Activated naive CD4-positive, alpha-beta T cell treated with anti-CD3 and anti-CD28 coated beads, Interleukin-2, amount 10 ng/mL, durations not matched to agents 7 days and 5 days (primary cell): ENCODE measurements around the gene CDH6.

Source experiments
- CTCF ChIA-PET: fragments of 350-600 bp; sonication (Branson Sonifier 250); formaldehyde crosslinking; loops from one replicate; lab custom pipeline; 2021; ENCODE audit warnings: antibody characterized with exemption; lab: Charles Lee
- DNase-seq: peaks from one replicate; pipeline ENCODE4 v3.0.0-alpha.2; 2020
- H3K27ac Mint-ChIP-seq: one replicate; pipeline ENCODE4 v1.8.0; 2021; ENCODE audit warnings: mild to moderate bottlenecking, moderate library complexity, mixed read lengths
- H3K27me3 Mint-ChIP-seq: one replicate; pipeline ENCODE4 v1.8.0; 2021; ENCODE audit warnings: mild to moderate bottlenecking, mixed read lengths
- H3K36me3 Mint-ChIP-seq: one replicate; pipeline ENCODE4 v1.8.0; 2021; ENCODE audit warnings: mixed read lengths
- H3K4me1 Mint-ChIP-seq: one replicate; pipeline ENCODE4 v1.8.0; 2021; ENCODE audit warnings: mixed read lengths
- H3K4me3 Mint-ChIP-seq: one replicate; pipeline ENCODE4 v1.8.0; 2021; ENCODE audit warnings: mild to moderate bottlenecking, moderate library complexity, mixed read lengths
- H3K9me3 Mint-ChIP-seq: one replicate; pipeline ENCODE4 v1.8.0; 2021; ENCODE audit warnings: mixed read lengths

CDH6 gene

DNA sequence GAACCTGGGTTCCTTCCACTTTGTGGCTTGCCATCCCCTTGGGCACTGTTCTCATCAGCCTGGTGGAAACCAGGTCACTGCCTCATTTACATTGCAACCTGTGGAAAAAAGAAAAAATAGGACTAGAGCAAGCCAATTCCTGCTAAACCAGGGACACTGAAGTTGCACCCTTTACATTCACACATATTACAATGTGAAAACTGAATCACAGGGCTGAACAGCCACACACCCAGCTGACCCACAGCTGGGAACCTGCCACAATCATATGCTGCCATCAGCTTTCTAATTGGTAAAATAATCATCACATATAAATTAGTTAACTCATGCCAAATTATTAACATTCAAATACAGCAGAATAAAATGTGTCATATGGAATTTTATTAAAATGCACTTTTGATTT is 94.5 kb downstream of the CDH6 start:
- no peaks in the 10 kb centered on the region for H3K9me3 Mint-ChIP-seq

DNA sequence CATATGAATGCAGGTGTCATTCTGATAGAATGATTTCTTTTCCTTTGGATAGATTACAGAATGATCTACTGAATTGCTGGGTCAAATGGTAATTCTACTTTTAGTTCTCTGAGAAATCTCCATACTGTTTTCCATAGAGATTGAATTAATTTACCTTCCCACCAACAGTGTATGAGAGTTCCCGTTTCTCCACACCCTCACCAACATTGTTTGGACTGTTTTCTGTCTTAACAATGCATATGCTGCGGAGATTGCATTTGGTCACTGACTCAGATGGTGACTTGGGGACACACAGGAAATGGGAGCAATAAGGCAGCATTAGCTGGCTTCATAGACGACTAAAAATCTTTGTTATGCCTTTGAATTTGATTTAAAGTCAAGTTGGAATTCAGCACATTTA is 95.9 kb downstream of the CDH6 start:
- no peak for DNase-seq
- Mint-ChIP-seq H3K27ac (no peak overlapping the region), H3K36me3 (no peaks in the 10 kb centered on the region), H3K4me3 (no peak overlapping the region), H3K4me1 (no peaks in the 10 kb centered on the region), H3K9me3 (no peaks in the 10 kb centered on the region), H3K27me3 (no peaks in the 10 kb centered on the region)
- CTCF ChIA-PET: no interaction called here

More for the DNA sequence above, 94.5 kb downstream of the CDH6 start:
- CTCF ChIA-PET: no interaction called here
- no peak for DNase-seq
- H3K4me3 Mint-ChIP-seq: no peak overlapping the region
- H3K27ac Mint-ChIP-seq: no peak overlapping the region
- no peaks in the 10 kb centered on the region for H3K4me1 Mint-ChIP-seq
- no peaks in the 10 kb centered on the region for H3K27me3 Mint-ChIP-seq
- no peaks in the 10 kb centered on the region for H3K36me3 Mint-ChIP-seq

DNA sequence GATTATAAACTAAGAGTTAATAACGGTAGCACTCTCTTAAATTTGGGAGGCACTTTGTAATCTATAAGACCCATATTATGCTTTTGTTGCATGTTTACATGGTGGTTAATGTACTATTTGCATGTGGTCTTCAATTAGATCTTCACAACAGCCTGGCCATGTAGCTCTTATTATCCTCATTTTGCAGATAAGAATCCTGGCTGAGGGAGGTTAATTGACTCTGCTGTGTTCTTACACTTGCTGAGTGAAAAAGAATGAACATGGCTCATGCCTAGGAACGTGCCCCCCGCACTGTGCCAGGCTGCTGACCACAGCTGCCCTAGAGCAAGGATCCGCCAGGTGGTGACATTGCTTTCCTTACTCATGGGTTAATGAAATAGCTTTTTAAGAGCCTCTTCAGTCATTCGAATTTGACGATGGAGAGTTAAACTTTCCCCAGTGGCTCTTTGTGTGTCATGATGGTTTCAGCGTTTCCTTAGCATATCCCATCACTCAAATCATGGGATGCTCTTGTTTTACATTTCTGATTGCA is 97.9 kb downstream of the CDH6 start:
- no peaks in the 10 kb centered on the region for H3K27me3 Mint-ChIP-seq
- no peak for DNase-seq
- no peaks in the 10 kb centered on the region for H3K36me3 Mint-ChIP-seq
- H3K27ac Mint-ChIP-seq: no peak overlapping the region
- H3K4me3 Mint-ChIP-seq: no peak overlapping the region
- CTCF ChIA-PET: no interaction called here
- no peaks in the 10 kb centered on the region for H3K4me1 Mint-ChIP-seq
- H3K9me3 Mint-ChIP-seq: no peaks in the 10 kb centered on the region

DNA sequence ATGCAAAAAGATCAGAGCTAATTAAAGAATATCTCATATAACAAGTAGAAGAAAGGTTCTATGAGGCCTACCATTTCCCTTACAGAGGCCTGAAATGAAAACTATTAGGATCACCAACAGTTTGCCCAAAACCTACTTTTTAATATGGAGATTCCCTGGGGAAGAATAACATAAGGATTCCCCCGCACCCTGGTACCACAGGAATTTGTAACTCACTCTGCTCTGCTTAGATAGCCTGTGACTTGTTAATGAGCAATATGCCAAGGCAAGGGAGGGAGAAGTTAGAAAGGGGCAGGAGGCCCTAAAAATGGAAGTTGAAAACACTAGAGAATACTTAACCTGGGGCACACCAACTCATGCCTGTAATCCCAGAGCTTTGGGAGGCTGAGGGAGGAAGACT is 107.0 kb downstream of the CDH6 start:
- CTCF ChIA-PET: no interaction called here
- Mint-ChIP-seq H3K27me3 (no peaks in the 10 kb centered on the region), H3K9me3 (no peaks in the 10 kb centered on the region), H3K4me1 (no peaks in the 10 kb centered on the region), H3K36me3 (no peaks in the 10 kb centered on the region), H3K4me3 (no peak overlapping the region), H3K27ac (no peak overlapping the region)
- no peak for DNase-seq

DNA sequence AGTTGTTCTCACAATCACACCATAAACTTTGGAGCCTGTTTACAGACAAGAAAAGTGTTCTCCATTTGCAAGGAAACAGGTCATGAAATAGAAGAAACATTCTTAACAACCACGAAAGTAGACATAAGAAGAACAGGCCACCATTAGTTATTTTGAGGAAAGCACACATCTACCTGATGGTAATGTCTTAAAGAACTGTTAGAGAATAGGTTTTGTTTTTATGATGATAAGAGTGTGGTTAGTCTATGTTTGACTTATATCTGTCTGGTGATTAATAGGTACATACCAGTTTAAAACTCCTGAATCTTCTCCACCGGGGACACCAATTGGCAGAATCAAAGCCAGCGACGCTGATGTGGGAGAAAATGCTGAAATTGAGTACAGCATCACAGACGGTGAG is 108.3 kb downstream of the CDH6 start:
- Mint-ChIP-seq H3K36me3 (no peaks in the 10 kb centered on the region), H3K4me3 (no peak overlapping the region), H3K27ac (no peak overlapping the region), H3K27me3 (no peaks in the 10 kb centered on the region), H3K9me3 (no peaks in the 10 kb centered on the region), H3K4me1 (no peaks in the 10 kb centered on the region)
- DNase-seq: no peak
- CTCF ChIA-PET: no interaction called here

DNA sequence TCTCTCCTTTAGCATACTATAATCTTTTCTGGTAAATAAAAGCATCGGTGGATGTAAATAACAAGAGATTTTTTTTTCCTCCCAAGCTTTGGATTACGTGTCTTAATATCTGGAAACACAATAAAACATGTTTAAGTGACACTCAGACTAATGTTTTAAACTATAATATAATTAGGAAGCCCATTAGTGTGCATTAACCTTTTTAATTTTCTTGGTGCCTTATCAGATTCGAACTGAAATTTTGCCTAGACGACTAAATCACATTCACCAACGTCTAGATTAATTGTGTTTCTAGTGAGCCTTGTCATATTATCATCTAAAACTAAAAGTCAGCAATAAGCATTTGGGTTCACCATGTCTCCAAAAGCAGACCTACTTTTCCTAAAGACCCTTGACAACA is 110.2 kb downstream of the CDH6 start:
- CTCF ChIA-PET: no interaction called here

DNA sequence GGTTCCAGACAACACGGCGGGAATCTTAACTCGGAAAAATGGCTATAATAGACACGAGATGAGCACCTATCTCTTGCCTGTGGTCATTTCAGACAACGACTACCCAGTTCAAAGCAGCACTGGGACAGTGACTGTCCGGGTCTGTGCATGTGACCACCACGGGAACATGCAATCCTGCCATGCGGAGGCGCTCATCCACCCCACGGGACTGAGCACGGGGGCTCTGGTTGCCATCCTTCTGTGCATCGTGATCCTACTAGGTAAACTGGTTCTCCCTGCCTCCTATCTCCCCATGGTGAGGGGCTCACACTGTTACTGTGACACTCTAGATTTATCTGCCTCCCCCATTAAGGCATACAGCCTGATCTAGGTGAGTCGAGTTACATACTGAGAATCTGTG is 124.2 kb downstream of the CDH6 start:
- CTCF ChIA-PET: no interaction called here
- H3K4me3 Mint-ChIP-seq: no peak overlapping the region
- no peaks in the 10 kb centered on the region for H3K27me3 Mint-ChIP-seq
- H3K9me3 Mint-ChIP-seq: no peaks in the 10 kb centered on the region
- no peak for DNase-seq
- H3K27ac Mint-ChIP-seq: no peak overlapping the region
- H3K4me1 Mint-ChIP-seq: no peaks in the 10 kb centered on the region
- H3K36me3 Mint-ChIP-seq: no peaks in the 10 kb centered on the region

More for the DNA sequence above, 110.2 kb downstream of the CDH6 start:
- Mint-ChIP-seq H3K27me3 (no peaks in the 10 kb centered on the region), H3K4me1 (no peaks in the 10 kb centered on the region), H3K9me3 (no peaks in the 10 kb centered on the region), H3K4me3 (no peak overlapping the region), H3K36me3 (no peaks in the 10 kb centered on the region), H3K27ac (no peak overlapping the region)
- no peak for DNase-seq

DNA sequence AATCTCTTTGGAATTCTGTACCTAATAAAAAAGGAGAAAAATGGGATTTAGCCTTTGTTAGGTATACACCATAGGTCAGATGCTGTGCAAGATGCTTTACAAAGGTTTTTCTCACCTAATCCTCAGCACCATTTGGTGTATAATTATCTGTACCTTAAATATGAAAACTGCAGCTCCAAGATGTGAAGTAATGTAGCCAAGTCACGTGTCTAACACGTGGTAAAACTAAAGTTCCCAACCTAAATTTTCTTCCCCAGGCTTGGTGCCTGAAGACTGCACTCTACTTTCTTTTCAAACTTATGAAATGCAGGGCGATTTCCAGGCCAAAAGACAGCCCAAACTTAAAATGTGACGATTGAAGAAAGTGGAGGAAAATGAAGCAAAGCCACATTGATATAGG is 125.8 kb downstream of the CDH6 start:
- H3K9me3 Mint-ChIP-seq: no peaks in the 10 kb centered on the region
- no peak overlapping the region for H3K4me3 Mint-ChIP-seq
- H3K4me1 Mint-ChIP-seq: no peaks in the 10 kb centered on the region
- CTCF ChIA-PET: no interaction called here
- DNase-seq: no peak
- H3K27ac Mint-ChIP-seq: no peak overlapping the region
- no peaks in the 10 kb centered on the region for H3K27me3 Mint-ChIP-seq
- no peaks in the 10 kb centered on the region for H3K36me3 Mint-ChIP-seq

DNA sequence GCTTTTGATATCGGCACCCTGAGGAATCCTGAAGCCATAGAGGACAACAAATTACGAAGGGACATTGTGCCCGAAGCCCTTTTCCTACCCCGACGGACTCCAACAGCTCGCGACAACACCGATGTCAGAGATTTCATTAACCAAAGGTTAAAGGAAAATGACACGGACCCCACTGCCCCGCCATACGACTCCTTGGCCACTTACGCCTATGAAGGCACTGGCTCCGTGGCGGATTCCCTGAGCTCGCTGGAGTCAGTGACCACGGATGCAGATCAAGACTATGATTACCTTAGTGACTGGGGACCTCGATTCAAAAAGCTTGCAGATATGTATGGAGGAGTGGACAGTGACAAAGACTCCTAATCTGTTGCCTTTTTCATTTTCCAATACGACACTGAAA is 129.5 kb downstream of the CDH6 start:
- CTCF ChIA-PET: no interaction called here
- DNase-seq: no peak
- H3K4me1 Mint-ChIP-seq: no peaks in the 10 kb centered on the region
- no peak overlapping the region for H3K4me3 Mint-ChIP-seq
- no peaks in the 10 kb centered on the region for H3K9me3 Mint-ChIP-seq
- no peaks in the 10 kb centered on the region for H3K27me3 Mint-ChIP-seq
- H3K36me3 Mint-ChIP-seq: no peaks in the 10 kb centered on the region
- no peak overlapping the region for H3K27ac Mint-ChIP-seq

DNA sequence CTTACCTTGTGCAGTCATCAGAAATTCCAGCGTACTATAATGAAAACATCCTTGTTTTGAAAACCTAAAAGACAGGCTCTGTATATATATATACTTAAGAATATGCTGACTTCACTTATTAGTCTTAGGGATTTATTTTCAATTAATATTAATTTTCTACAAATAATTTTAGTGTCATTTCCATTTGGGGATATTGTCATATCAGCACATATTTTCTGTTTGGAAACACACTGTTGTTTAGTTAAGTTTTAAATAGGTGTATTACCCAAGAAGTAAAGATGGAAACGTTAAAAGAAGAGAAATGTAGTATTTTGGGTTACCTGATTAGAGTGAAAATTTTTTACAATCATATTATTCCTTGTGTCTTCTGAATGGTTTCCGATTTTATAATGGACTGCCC is 131.4 kb downstream of the CDH6 start:
- Mint-ChIP-seq H3K4me1 (no peaks in the 10 kb centered on the region), H3K36me3 (no peaks in the 10 kb centered on the region)

DNA sequence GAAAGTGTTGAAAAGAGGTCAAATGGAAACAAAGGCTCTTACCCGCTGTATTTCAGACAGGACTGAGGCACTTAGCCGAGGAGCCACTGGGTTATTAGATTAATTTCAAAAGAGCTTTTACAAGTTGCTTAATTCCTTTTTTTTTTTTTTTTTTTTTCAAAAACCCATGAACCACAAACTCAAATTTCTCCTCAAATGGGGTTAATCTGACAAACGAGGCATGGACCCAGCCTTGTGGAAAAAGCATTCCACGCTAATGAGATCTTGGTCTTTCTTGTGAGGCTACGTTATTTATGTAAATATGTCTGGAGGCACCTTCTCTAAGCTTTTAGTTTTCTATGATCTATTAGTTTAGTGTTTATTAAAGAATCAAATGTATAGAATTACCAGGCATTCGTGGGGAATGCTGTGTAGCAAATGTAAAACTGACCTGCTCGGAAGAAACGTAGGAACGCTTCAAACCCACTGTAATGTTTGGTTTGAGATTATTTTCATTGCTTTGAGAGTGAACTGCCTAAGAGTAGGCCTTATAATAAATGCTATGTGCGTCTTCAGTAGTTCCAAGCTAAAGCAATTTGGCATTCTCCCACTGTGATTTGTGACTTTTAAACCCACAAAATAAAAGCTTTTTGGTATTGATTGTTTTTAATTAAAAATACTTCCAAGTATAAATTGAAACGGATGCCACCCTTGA is 134.7 kb downstream of the CDH6 start:
- Mint-ChIP-seq H3K27me3 (no peaks in the 10 kb centered on the region), H3K36me3 (no peaks in the 10 kb centered on the region)

More for the DNA sequence above, 131.4 kb downstream of the CDH6 start:
- CTCF ChIA-PET: no interaction called here
- Mint-ChIP-seq H3K27ac (no peak overlapping the region), H3K9me3 (no peaks in the 10 kb centered on the region), H3K27me3 (no peaks in the 10 kb centered on the region), H3K4me3 (no peak overlapping the region)
- no peak for DNase-seq

DNA sequence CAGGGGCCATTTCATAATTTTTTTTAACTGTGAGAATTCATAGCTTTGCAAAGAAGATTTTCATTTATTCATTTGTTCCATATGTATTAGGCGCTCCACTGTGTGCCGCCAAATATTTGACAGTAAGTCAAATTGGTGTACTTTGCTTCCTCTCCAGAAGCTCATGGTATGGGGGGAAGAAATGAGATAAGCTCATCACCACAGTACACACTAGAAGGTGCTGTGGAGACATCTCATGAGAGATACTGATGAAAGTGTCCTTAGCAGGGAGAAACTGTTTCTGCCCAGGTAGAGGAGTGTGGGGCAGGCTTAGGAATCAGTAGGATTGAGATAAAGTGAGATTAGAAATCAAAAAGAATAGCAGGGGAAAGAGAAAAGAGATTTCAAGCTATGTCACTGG is 136.2 kb downstream of the CDH6 start:
- H3K9me3 Mint-ChIP-seq: no peaks in the 10 kb centered on the region
- CTCF ChIA-PET: no interaction called here

More for the DNA sequence above, 134.7 kb downstream of the CDH6 start:
- Mint-ChIP-seq H3K4me3 (no peak overlapping the region), H3K4me1 (no peaks in the 10 kb centered on the region), H3K9me3 (no peaks in the 10 kb centered on the region), H3K27ac (no peak overlapping the region)
- no peak for DNase-seq
- CTCF ChIA-PET: no interaction called here

DNA sequence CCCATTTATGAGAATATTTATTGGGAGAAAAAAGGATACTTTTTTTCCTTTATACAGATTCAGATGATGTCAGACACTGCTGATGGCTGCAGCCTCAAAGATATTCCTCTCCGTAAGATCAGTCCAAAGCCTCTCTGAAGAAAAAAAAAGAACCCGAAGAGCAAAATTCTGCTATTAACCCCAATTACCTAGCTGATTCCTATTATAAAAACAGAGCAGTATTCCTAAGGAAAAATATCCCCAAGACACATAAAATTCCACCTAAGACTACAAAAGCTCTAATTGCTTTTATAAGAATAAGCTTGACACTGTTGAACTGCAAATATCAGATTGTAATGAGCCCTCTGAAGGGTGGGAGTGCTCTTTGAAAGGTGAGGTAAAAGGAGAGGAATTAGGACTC is 138.7 kb downstream of the CDH6 start:
- CTCF ChIA-PET: no interaction called here
- H3K4me3 Mint-ChIP-seq: no peak overlapping the region
- no peaks in the 10 kb centered on the region for H3K27me3 Mint-ChIP-seq
- no peaks in the 10 kb centered on the region for H3K9me3 Mint-ChIP-seq
- H3K27ac Mint-ChIP-seq: no peak overlapping the region
- no peak for DNase-seq
- H3K36me3 Mint-ChIP-seq: no peaks in the 10 kb centered on the region
- no peaks in the 10 kb centered on the region for H3K4me1 Mint-ChIP-seq

More for the DNA sequence above, 136.2 kb downstream of the CDH6 start:
- Mint-ChIP-seq H3K27ac (no peak overlapping the region), H3K4me3 (no peak overlapping the region), H3K4me1 (no peaks in the 10 kb centered on the region), H3K27me3 (no peaks in the 10 kb centered on the region), H3K36me3 (no peaks in the 10 kb centered on the region)
- DNase-seq: no peak

DNA sequence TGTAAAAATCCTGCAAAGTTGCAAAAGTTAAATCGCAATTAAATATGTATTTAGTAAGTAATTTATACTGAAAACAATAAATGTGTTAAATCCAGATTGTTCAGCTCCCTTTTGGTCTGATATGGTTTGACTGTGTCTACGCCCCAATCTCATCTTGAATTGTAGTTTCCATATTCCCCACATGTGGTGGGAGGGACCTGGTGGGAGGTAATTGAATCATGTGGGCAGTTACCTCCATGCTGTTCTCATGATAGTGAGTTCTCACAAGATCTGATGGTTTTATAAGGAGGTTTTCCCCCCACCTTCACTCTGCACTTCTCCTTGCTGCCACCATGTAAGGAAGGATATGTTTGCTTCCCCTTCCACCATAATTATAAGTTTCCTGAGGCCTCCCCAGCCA is 140.0 kb downstream of the CDH6 start:
- H3K27ac Mint-ChIP-seq: no peak overlapping the region
- H3K4me3 Mint-ChIP-seq: no peak overlapping the region
- H3K27me3 Mint-ChIP-seq: no peaks in the 10 kb centered on the region
- CTCF ChIA-PET: no interaction called here
- no peak for DNase-seq
- no peaks in the 10 kb centered on the region for H3K9me3 Mint-ChIP-seq
- H3K36me3 Mint-ChIP-seq: no peaks in the 10 kb centered on the region
- no peaks in the 10 kb centered on the region for H3K4me1 Mint-ChIP-seq

DNA sequence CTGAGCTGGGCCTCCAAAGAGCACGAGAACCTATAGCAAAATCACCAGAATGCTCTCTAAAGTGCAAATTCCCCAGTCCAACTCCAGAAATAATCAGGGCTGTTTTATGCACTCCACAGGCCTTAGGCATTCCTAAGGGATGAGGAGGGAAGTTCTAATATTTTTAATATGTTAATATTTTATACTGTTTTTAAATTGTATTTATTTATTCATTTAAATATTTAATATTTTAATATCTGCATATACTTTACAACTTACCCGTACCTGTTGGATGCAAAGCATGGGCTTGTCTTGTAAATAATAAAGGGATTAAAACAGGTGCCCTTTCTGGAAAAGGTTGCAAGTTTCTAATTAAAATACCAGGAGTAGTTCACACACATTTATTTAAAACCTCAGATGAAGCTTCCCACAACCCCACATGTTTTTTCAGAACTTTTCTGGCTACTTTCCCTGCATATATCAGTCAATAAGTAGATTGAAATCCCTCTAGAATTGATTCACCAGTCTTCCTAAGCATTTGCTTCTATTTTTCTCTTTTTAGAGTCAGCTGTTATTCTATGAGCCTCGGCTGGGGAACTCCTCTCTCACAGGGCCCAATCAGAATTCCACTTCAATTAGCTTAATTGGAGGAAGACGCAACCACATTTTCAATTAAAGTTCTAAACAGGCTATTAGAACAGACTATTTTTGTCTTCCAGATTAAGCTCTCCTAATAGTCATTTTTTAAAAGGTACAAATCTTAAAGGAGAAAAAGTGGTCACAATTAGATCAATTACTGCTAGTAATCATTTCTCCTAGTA is 140.8 kb downstream of the CDH6 start:
- no peaks in the 10 kb centered on the region for H3K36me3 Mint-ChIP-seq

More for the DNA sequence above, 140.8 kb downstream of the CDH6 start:
- no peak overlapping the region for H3K27ac Mint-ChIP-seq
- H3K4me1 Mint-ChIP-seq: no peaks in the 10 kb centered on the region
- no peak overlapping the region for H3K4me3 Mint-ChIP-seq
- H3K27me3 Mint-ChIP-seq: no peaks in the 10 kb centered on the region
- no peak for DNase-seq
- CTCF ChIA-PET: no interaction called here
- no peaks in the 10 kb centered on the region for H3K9me3 Mint-ChIP-seq
